ENCODE measurements around the gene MRPL18.
"Not testable (repeated sequence)": the region's sequence is repeated elsewhere in the genome, so short reads cannot be mapped to it uniquely, and the experiment has no call there.

The MRPL18 gene

DNA sequence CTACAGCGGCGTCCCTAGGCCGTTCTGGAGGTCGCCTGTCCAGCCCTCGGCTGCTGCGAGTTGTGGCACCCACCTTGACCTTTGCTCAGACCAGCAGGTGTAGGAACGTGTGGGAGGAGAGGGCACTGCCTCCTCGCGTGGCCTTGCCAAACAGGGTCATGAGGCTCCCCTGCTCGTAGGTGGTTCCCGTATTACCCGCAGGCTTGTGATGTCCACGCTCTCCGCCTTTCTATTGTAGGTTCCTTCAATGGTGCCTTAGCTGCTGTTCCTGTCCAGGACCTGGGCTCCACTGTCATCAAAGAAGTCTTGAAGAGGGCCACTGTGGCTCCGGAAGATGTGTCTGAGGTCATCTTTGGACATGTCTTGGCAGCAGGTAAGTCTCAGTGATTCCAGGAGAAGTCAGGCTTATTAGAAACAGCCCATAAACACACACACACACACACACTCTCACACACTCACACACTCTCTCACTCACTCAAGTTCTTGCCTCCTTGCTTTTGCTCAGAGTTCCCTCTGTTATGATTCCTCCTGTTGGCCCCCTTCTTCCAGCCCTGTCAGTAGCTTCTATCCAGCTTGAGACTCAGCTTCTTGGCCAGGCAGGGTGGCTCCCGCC lies 27.5 kb upstream of the MRPL18 start:
- peak in 15 of 42 donors; percentile 2 to 43 (median 18) for DNase-seq
- intact Hi-C loops (cut with DNase I), result loop anchor here (1.0 to 2.0 kb wide), 3 partner anchors 26 to 69 kb away; partner anchors contain the start of genes SOD2, TCP1 and WTAP

DNA sequence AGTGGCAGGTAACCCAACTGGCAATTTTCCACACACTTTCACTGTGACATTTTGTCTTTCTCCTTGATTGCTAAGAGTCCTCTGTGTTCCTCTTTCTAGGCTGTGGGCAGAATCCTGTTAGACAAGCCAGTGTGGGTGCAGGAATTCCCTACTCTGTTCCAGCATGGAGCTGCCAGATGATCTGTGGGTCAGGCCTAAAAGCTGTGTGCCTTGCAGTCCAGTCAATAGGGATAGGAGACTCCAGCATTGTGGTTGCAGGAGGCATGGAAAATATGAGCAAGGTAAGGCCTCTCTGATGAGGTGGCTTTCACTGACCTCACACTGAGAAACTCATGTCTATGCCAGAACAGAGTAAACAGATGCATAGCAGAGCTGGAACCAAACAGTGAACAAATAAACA lies 23.4 kb upstream of the MRPL18 start:
- no peak for DNase-seq
- intact Hi-C loops (cut with DNase I), result no loop called here

DNA sequence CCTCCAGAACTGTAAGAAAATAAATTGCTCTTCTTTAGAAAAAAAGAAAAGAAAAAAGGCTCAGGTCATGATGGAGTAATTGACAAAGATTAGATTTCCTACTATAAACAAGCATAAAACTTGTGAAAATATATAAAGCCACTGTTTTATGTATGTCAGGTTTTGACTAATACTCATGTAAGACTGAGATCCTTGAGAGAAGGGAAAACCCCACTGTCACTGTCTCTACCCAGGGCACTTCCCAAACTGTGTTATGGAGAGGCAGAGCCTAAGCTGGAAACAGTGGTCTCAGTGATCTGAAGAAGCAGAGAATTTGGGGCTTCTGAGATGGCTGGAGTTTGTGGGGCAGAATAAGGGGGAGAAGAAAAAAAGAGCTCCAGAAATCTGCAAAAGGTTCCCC lies 20.8 kb upstream of the MRPL18 start:
- no peak for DNase-seq
- intact Hi-C loops (cut with DNase I), result no loop called here

DNA sequence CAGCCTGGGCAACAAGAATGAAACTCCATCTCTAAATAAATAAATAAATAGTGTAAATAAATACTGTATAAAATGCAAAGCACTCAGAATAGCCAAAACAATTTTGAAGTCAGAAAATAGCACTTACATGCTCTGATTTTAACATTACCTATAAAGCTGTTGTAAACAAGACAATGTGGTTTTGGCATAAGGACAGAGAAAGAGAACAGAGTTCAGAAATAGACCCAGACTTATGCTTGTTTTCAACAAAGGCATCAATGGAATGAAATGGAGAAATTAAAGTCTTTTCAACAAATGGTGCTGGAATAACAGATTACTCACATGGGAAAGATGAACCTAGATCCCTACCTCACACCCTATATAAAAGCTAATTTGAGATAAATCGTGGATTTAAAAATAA lies 18.1 kb upstream of the MRPL18 start:
- intact Hi-C loops (cut with DNase I), result no loop called here
- no peak for DNase-seq

DNA sequence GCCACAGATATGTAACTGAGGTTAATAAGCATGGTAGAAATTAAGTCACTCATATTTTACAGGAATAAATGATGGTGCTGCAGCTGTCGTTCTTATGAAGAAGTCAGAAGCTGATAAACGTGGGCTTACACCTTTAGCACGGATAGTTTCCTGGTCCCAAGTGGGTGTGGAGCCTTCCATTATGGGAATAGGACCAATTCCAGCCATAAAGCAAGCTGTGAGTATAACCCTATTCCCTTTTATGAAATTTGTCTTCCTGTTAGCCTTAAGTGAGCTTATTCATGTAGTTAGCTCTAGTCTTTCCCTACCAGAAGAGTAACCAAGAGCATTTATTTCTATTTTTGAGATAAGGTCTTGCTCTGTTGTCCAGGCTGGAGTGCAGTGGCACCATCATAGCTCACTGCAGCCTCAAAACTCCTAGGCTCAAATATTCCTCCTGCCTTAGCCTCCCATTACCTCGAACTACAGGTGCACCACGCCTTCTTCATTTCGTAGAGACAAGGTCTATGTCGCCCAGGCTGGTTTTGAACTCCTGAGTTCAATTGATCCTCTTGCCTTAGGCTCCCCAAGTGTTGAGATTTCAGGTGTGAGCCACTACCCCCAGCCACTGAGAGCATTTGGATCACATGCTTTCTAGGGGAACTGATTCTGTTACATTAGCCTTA lies 12.9 kb upstream of the MRPL18 start:
- no peak for DNase-seq
- intact Hi-C loops (cut with DNase I), result no loop called here

DNA sequence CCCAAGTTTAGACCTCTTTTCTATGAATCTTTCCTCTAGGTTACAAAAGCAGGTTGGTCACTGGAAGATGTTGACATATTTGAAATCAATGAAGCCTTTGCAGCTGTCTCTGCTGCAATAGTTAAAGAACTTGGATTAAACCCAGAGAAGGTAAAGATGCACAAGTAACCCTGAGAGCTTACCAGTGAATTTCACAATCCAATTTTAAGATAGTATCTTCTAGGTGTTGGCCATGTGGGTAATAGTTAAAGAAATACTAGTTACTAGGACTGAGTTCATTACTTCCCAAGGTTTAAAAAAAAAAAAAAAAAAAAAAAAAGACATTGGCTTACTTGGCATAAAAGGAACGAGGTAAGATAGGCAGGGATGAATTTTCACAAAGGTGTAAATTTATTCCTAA lies 12.1 kb upstream of the MRPL18 start:
- intact Hi-C loops (cut with DNase I), result no loop called here
- DNase-seq, result no peak

DNA sequence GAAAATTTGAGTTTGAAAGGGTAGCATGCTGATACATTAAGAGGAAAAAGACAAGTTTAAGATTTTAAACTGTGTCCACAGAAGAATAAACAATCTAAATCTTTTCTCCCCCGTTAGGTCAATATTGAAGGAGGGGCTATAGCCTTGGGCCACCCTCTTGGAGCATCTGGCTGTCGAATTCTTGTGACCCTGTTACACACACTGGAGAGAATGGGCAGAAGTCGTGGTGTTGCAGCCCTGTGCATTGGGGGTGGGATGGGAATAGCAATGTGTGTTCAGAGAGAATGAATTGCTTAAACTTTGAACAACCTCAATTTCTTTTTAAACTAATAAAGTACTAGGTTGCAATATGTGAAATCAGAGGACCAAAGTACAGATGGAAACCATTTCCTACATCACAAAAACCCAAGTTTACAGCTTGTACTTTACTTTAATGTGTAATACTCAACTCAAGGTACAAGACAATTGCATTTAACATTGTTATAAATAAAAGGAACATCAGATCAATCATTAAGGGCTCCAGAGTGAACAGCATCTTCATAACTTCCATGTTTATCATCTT lies 11.6 kb upstream of the MRPL18 start:
- intact Hi-C loops (cut with DNase I), result no loop called here
- DNase-seq, result no peak

DNA sequence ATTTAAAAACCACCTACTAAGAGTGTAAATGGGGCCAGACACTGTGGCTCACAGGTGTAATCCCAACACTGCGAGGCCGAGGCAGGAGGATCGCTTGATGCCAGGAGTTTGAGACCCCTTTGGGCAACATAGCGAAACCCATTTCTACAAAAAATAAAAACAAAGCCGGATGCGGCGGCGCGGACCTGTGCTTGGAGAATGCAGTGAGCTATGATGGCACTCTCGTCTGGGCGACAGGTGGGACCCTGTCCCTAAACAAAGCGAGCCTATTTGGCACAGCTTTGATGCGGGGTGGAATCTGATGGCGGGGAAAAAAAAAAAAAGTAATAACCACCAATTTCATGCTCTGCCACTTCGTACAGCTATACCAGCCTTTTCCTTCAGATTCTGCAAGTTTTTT lies 2.0 kb upstream of the MRPL18 start:
- intact Hi-C loops (cut with DNase I), result loop anchor here (2.0 kb wide), 2 partner anchors 25 to 95 kb away; partner anchors contain the start of genes ACAT2 and SOD2
- DNase-seq, result no peak

DNA sequence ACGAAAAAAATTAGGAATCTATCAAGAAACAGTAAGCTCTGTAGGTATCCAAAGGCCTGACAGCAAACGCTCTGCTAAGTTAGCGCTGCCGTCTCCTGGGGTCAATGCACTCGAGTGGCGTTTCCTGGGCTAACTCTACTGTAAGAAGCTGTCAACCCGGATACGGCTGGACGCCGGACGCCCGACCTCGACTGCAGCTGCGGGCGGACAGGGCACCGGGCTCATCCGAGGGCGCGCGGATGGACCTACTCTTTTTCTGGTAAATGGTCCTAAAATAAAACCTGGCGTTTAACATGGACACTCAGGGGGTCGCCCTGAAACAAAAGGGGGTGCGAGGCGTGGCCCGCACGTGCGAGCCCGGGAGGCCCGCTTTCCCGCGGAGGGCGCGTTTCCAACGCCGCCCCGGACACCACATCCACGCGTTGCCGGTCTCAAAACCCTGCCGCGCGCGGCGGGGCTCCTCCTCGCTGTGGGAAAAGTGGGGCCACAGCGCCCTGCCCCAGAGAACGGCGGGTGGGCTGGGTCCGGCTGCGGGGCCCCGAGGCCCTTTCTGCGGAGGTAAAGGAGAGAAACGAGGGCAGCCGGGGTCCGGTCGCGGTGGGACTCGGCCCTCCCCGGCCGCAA lies 1.4 kb upstream of the MRPL18 start:
- peak in 11 of 42 donors; percentile 5 to 48 (median 15) for DNase-seq
- intact Hi-C loops (cut with DNase I), result loop anchor here (1.0 to 2.0 kb wide), 3 partner anchors 26 to 96 kb away; partner anchors contain the start of genes ACAT2, SOD2 and WTAP

DNA sequence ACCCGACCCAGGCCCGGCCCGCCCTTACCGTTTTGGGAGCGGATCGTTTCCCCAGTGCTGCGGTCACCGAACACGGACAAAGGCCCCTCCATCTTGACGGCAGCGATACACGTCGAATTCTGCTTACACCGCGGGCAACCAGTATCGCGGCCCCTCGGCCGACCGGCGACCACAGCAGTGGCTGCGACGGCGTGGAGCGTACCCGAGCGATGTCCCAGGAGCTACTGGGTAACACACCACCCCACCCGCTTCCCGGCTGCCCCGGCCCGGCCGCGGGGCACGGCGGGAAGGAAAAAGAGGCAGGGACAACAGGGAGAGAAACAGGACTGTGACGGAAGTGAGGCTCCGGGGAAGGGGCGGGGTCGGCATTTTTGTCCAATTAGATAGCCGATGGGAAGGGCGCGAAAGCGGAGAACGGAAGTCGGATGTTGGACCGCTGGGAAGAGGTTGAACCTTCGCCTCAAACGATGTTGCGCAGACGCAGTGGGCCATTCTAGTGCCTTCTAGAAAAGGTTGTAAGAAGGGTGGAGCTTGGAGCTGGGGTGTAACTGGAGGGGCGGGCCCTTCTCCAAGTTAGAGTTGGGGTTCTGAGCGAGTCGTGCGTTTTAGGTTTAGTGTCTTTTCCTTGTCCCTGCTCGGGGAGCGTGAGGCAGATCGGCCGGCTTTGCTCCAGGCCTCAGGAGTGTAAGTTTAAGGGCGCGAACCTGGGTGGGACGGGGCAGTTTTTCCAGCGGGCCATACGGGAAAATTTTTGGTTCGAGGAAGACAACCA lies 704 bp upstream of the MRPL18 start, which contains the start of gene TCP1:
Gene TCP1 (minus strand): TSS at position 226 of the 772 bp plus-strand sequence. CDS start 134 bp downstream, at position 92.
- peak; percentile 97 to 100 (median 99) for DNase-seq
- intact Hi-C loops (cut with DNase I), result loop anchor here (1.0 to 2.0 kb wide), 3 partner anchors 27 to 97 kb away; partner anchors contain the start of genes ACAT2, SOD2 and WTAP

DNA sequence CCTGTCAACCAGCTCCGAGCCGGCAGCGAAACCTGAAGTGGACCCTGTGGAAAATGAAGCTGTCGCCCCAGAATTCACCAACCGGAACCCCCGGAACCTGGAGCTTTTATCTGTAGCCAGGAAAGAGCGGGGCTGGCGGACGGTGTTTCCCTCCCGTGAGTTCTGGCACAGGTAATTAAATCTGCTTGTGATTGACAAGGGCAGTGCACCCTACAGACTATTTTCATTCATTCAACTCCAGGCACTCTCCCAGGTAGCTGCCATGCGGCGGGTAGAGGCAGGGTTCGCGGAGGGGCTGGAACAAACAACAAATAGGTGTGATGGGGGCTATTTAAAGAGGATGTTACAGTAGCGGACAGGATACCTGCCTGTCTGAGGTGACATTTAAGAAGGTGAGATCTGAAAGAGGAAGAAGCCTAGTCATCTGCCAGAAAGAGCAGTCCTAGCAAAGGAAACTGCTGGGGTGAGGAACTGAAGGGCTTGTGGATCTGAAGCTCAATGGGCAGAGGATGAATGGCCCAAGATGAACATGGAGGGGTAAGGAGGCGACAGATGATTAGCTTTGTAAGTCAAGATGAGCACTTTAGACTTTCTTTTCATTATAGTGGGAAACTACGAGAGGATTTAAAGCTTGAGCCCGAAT lies 810 bp downstream of the MRPL18 start:
- peak in 1 of 42 donors; percentile 12 for DNase-seq
- intact Hi-C loops (cut with DNase I), result no loop called here

DNA sequence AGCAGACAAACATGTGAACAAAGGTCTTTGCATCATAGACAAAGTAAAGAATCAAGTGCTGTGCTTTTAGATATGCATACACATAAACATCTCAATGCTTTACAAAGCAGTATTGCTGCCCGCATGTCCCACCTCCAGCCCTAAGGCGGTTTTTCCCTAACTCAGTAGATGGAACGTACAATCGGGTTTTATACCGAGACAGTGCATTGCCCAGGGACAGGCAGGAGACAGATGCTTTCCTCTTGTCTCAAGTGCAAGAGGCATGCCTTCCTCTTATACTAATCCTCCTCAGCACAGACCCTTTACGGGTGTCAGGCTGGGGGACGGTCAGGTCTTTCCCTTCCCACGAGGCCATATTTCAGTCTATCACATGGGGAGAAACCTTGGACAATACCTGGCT lies 4.7 kb downstream of the MRPL18 start:
- DNase-seq; intact Hi-C loops (cut with DNase I): not testable (repeated sequence)

DNA sequence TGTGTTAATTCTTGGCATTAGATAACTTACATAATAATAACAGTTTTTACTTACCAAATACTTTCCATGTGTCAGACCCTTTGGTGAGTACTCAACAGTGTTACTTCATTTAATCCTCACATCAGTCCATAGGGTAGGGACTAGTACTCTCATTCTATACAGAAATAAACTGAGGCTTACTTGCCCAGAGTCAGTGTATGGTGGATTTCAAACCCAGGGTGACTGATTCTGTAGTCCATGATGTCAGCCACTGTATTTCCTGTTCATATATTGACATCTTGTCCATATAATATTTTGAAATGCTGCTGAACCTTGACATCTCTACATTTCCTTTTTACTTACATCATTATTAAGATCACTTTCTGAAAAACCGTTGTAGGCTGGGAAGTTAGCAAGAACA lies 7.3 kb downstream of the MRPL18 start:
- intact Hi-C loops (cut with DNase I), result no loop called here
- no peak for DNase-seq

DNA sequence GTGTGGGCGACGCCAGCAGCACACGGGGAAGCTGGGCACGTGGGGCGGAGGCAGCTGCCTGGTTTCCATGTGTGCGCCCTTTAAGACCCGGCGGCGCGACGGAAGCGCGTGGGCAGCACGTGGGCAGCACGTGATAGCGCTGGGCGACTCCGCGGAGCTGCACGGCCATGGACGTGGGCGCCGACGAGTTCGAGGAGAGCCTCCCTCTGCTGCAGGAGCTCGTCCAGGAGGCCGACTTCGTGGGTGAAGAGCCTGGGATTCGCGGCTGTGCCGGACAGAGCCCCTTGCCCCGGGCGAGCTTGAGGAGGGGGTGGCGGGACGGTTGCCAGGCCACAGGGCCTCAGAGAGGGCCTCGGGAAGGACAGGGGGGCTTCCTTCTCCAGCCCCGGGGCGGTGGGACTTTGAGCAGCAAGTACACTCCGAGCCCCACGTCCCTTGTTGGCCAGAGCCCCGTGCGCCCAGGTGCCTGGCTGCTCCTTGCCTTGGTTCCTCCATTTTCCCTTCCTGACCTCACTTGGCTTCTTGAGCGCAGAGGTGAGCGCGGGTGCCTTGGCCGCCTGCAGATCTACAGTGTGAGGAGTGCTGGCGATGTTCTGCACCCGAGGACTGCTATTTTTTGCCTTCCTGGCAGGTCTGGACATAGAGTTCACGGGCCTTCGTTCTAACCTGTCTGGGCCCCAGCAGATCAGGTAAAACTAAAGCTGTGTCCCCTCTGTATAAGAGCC lies 10.0 kb downstream of the MRPL18 start, which contains the start of gene PNLDC1:
Gene PNLDC1 (plus strand): TSS at position 136 of the 725 bp plus-strand sequence. CDS start 32 bp downstream, at position 168.
- DNase-seq, result peak in 37 of 42 donors; percentile 23 to 76 (median 54)
- intact Hi-C loops (cut with DNase I), result no loop called here

DNA sequence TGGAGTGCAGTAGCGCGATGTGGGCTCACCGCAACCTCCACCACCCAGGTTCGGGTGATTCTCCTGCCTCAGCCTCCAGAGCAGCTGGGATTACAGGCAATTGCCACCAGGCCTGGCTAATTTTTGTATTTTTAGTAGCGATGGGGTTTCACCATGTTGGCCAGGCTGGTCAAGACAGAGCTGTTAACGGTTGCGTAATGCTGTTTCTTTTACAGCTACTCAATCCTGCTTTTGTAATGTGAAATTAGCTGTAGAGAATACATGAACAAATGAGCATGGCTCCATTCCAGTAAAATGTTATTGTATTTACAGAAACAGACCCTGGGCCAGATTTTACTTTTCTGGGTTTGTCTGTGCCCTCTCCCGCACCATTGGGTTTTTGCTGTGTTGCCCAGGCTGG lies 11.7 kb downstream of the MRPL18 start:
- DNase-seq, result no peak
- intact Hi-C loops (cut with DNase I), result no loop called here

DNA sequence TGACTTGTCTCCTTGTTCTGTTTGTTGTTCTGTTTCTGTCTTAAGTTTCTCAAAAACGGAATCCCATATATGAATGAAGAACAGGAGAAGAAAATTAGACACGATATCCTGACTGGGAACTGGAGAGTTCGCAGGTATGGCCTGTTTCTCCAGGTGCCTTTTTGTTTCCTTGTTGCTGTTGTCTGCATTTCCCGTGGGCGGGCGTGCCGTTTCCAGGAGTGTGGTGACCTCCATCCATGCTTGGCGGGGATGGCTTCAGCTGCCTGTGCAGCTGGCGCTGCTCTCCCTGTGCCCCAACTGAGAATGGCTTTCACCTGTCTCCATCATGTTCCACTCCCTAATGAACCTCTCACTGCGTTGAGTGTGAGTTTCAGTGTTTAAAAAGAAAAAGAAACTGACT lies 14.2 kb downstream of the MRPL18 start:
- intact Hi-C loops (cut with DNase I), result no loop called here
- peak in 2 of 42 donors; percentile 18 to 31 for DNase-seq

DNA sequence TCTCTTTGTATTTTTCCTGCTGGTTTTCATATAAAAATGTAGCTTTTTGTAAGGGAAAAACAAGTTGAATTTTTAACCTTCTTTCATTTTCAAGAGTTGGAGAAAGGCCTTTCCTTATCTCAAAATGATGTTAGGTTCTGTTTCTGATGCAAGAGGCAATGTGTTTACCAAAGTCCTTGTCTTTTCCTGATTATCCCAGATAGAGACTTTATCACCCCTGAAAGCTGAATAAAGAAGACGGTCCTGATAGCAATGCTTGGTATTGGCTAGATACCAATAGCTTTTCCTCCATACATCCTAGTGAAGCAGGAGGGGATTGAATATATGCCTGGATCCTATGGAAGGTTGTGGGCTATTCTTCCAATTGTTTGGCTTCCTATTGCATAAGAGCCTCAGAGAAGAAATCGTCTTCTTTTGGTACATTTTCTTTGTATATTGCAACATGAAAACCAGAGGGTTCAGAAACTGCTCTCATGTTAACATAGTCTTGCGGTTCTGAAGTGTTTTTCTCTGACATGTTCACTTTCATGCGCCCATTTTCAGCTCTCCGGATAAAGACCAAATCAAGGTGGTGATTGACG lies 15.3 kb downstream of the MRPL18 start:
- DNase-seq, result no peak
- intact Hi-C loops (cut with DNase I), result no loop called here

All from head of caudate nucleus (tissue), 42 donors.